ENCODE results near the gene MAML2. TPM values are rescaled to one million over a fixed set of nuclear protein-coding genes. Genes with fewer than 3 reads are reported as not detected.

Gene MAML2
- total RNA-seq, 4 donors from 2014 or later: 4.7 to 21.7 (median 7.3) TPM

GRCh38 chr11:96111308-96111707 lies 231.7 kb downstream of the MAML2 start:
- Histone ChIP-seq H3K36me3 (no peaks in the 10 kb centered on the region), H3K27ac (no peak overlapping the region), H3K9me3 (no peaks in the 10 kb centered on the region), H3K27me3 (no peaks in the 10 kb centered on the region), H3K4me3 (no peak overlapping the region), H3K4me1 (peaks cover 0 to 31% (median 27%) of the 10 kb centered on the region in 3 donors)
- 96 to 97% methylated on average over 5 of the region's 5 CpGs for whole genome bisulfite sequencing, 2 donors
- intact Hi-C loops (cut with DNase I): no loop called here
- TF ChIP-seq CTCF (IDR thresholded peaks at IDR 0.05) (no peak), POLR2A (IDR thresholded peaks at IDR 0.05) (no peak)
- DNase-seq: no peak

GRCh38 chr11:96110302-96110701 lies 232.7 kb downstream of the MAML2 start:
- DNase-seq: no peak
- no peak for TF ChIP-seq POLR2A (IDR thresholded peaks at IDR 0.05)
- Histone ChIP-seq H3K4me3 (no peak overlapping the region), H3K9me3 (no peaks in the 10 kb centered on the region), H3K36me3 (no peaks in the 10 kb centered on the region), H3K27me3 (no peaks in the 10 kb centered on the region), H3K27ac (no peak overlapping the region), H3K4me1 (peaks cover 0 to 36% (median 30%) of the 10 kb centered on the region in 3 donors)
- WGBS, 2 donors: 89 to 94% methylated on average over 4 of the region's 4 CpGs
- intact Hi-C loops (cut with DNase I): no loop called here

- DNase-seq: no peak
- Histone ChIP-seq H3K4me1 (peaks cover 0 to 38% (median 27%) of the 10 kb centered on the region in 3 donors), H3K27ac (no peak overlapping the region), H3K27me3 (no peaks in the 10 kb centered on the region), H3K9me3 (no peaks in the 10 kb centered on the region), H3K36me3 (no peaks in the 10 kb centered on the region), H3K4me3 (no peak overlapping the region)
- TF ChIP-seq POLR2A (IDR thresholded peaks at IDR 0.05) (no peak), CTCF (IDR thresholded peaks at IDR 0.05) (no peak)
- 57 to 65% methylated on average over 5 of the region's 5 CpGs for WGBS, 2 donors
- intact Hi-C loops (cut with DNase I): no loop called here
Observed at GRCh38 chr11:96109331-96110030, 233.5 kb downstream of the MAML2 start.

- WGBS, 2 donors: 78 to 98% methylated on average over 5 of the region's 5 CpGs
- Histone ChIP-seq H3K27ac (no peak overlapping the region), H3K4me3 (no peak overlapping the region), H3K9me3 (no peaks in the 10 kb centered on the region), H3K36me3 (no peaks in the 10 kb centered on the region), H3K27me3 (no peaks in the 10 kb centered on the region), H3K4me1 (peaks cover 0 to 27% (median 10%) of the 10 kb centered on the region in 3 donors)
- no peak for DNase-seq
- intact Hi-C loops (cut with DNase I): no loop called here
- TF ChIP-seq POLR2A (IDR thresholded peaks at IDR 0.05) (no peak), CTCF (IDR thresholded peaks at IDR 0.05) (no peak)
Observed at GRCh38 chr11:96107143-96107824, 235.7 kb downstream of the MAML2 start.

GRCh38 chr11:96106645-96107044 lies 236.3 kb downstream of the MAML2 start:
- Histone ChIP-seq H3K4me1 (peaks cover 0 to 31% (median 8%) of the 10 kb centered on the region in 3 donors), H3K36me3 (no peaks in the 10 kb centered on the region), H3K27me3 (no peaks in the 10 kb centered on the region), H3K4me3 (no peak overlapping the region), H3K9me3 (no peaks in the 10 kb centered on the region), H3K27ac (no peak overlapping the region)
- TF ChIP-seq POLR2A (IDR thresholded peaks at IDR 0.05) (no peak), CTCF (IDR thresholded peaks at IDR 0.05) (no peak)
- intact Hi-C loops (cut with DNase I): no loop called here
- 87 to 95% methylated on average over 3 of the region's 3 CpGs for WGBS, 2 donors
- no peak for DNase-seq

Measured in esophagus squamous epithelium (tissue), 5 donors.